Spinal cord (tissue), 10 donors: Measurements from ENCODE around the gene CUL1. TPM values are rescaled to one million over a fixed set of nuclear protein-coding genes. Genes with fewer than 3 reads are reported as not detected.

Experiments
- DNase-seq, 6 donors: peaks; one replicate each; pipeline versions ENCODE4 v3.0.0 to v3.0.0-alpha.2; 2013 to 2015; ENCODE audit warnings: low spot score in 6 of 6, low read depth in 4 of 6
- H3K27ac ChIP-seq: one replicate; pipeline ENCODE4 v1.5.1; 2013; ENCODE audit warnings: low read depth, low read length, control low read depth
- H3K27me3 ChIP-seq: one replicate; pipeline ENCODE4 v1.6.1; 2013; ENCODE audit warnings: low read length; ENCODE audit not compliant: control insufficient read depth, insufficient read depth
- H3K36me3 ChIP-seq: one replicate; pipeline ENCODE4 v1.6.1; 2013; ENCODE audit warnings: low read length; ENCODE audit not compliant: control insufficient read depth, insufficient read depth
- H3K4me1 ChIP-seq: one replicate; pipeline ENCODE4 v1.6.1; 2013; ENCODE audit warnings: low read length; ENCODE audit not compliant: control insufficient read depth, insufficient read depth
- H3K4me3 ChIP-seq: one replicate; pipeline ENCODE4 v1.5.1; 2013; ENCODE audit warnings: low read depth, low read length, control low read depth
- H3K9me3 ChIP-seq: one replicate; pipeline ENCODE4 v1.6.1; 2013; ENCODE audit warnings: low read length; ENCODE audit not compliant: control insufficient read depth, insufficient read depth
- WGBS: methylation state at CpG from one replicate; pipeline ENCODE4 v1.1.5; 2013; ENCODE audit warnings: missing lambda C conversion rate; ENCODE audit not compliant: insufficient coverage; 5-methylcytosine and 5-hydroxymethylcytosine counted together
- polyA plus RNA-seq, 2 donors: library from polyadenylated mRNA; unstranded; fragments of 120-200 nt; gene quantifications; one replicate each; pipeline ENCODE4 v1.2.1, GENCODE V29; 2013; ENCODE audit not compliant: insufficient read length in 2 of 2
- total RNA-seq, 2 donors: library from RNA; depleted of rRNA in 1 of 2; stranded (reverse); fragments of 120-200 nt in 1 of 2; fragments of >200 nt in 1 of 2; gene quantifications; one replicate each; pipeline versions ENCODE4 v1.2.3 to v1.2.4, GENCODE V29; 2013 to 2014
- donor health status: healthy.

CUL1 gene
- total and polyA plus RNA-seq, 4 donors = 48.4 to 61.4 (median 53.1) TPM

- DNase-seq = no peak
- H3K27me3 ChIP-seq = no peaks in the 10 kb centered on the region
- no peak overlapping the region for H3K4me3 ChIP-seq
- H3K36me3 ChIP-seq = peaks cover 54% of the 10 kb centered on the region
- H3K4me1 ChIP-seq = no peaks in the 10 kb centered on the region
- no peak overlapping the region for H3K27ac ChIP-seq
- no peaks in the 10 kb centered on the region for H3K9me3 ChIP-seq
- WGBS = no CpG with 5 or more reads among the region's 2 CpGs
These were observed 92.1 kb downstream of the CUL1 start for GRCh38 chr7:148790850-148791249.

- Histone ChIP-seq H3K27ac (no peak overlapping the region), H3K4me3 (no peak overlapping the region), H3K27me3 (no peaks in the 10 kb centered on the region), H3K9me3 (no peaks in the 10 kb centered on the region), H3K4me1 (no peaks in the 10 kb centered on the region), H3K36me3 (peaks cover 56% of the 10 kb centered on the region)
- no peak for DNase-seq
- WGBS = 94% methylated on average over 14 of the region's 15 CpGs
These were observed 92.8 kb downstream of the CUL1 start for GRCh38 chr7:148791546-148791945.

GRCh38 chr7:148793590-148793989, 94.9 kb downstream of the CUL1 start:
- no peaks in the 10 kb centered on the region for H3K4me1 ChIP-seq
- H3K9me3 ChIP-seq = no peaks in the 10 kb centered on the region
- no peak for DNase-seq
- peaks cover 50% of the 10 kb centered on the region for H3K36me3 ChIP-seq
- no peak overlapping the region for H3K27ac ChIP-seq
- no peaks in the 10 kb centered on the region for H3K27me3 ChIP-seq
- no CpG with 5 or more reads among the region's 1 CpG for WGBS
- H3K4me3 ChIP-seq = no peak overlapping the region

- WGBS = no CpG with 5 or more reads among the region's 3 CpGs
- H3K4me1 ChIP-seq = no peaks in the 10 kb centered on the region
- H3K27ac ChIP-seq = no peak overlapping the region
- H3K4me3 ChIP-seq = no peak overlapping the region
- peaks cover 52% of the 10 kb centered on the region for H3K36me3 ChIP-seq
- DNase-seq = no peak
- H3K9me3 ChIP-seq = no peaks in the 10 kb centered on the region
- no peaks in the 10 kb centered on the region for H3K27me3 ChIP-seq
These were observed 95.8 kb downstream of the CUL1 start for GRCh38 chr7:148794476-148794875.

- WGBS = 75% methylated on average over 7 of the region's 10 CpGs
- Histone ChIP-seq H3K4me3 (no peak overlapping the region), H3K27me3 (no peaks in the 10 kb centered on the region), H3K27ac (no peak overlapping the region), H3K9me3 (no peaks in the 10 kb centered on the region), H3K4me1 (no peaks in the 10 kb centered on the region), H3K36me3 (peaks cover 55% of the 10 kb centered on the region)
- DNase-seq = no peak
These were observed 98.1 kb downstream of the CUL1 start for GRCh38 chr7:148796841-148797240.

GRCh38 chr7:148799893-148800555, 101.3 kb downstream of the CUL1 start:
- DNase-seq = no peak
- H3K27me3 ChIP-seq = no peaks in the 10 kb centered on the region
- H3K36me3 ChIP-seq = peaks cover 57% of the 10 kb centered on the region
- no peak overlapping the region for H3K27ac ChIP-seq
- H3K9me3 ChIP-seq = no peaks in the 10 kb centered on the region
- no peak overlapping the region for H3K4me3 ChIP-seq
- WGBS = 74% methylated on average over 6 of the region's 10 CpGs
- no peaks in the 10 kb centered on the region for H3K4me1 ChIP-seq

GRCh38 chr7:148800677-148801076, 102.0 kb downstream of the CUL1 start:
- Histone ChIP-seq H3K27me3 (no peaks in the 10 kb centered on the region), H3K36me3 (peaks cover 58% of the 10 kb centered on the region), H3K27ac (no peak overlapping the region), H3K9me3 (no peaks in the 10 kb centered on the region), H3K4me3 (no peak overlapping the region), H3K4me1 (no peaks in the 10 kb centered on the region)
- DNase-seq = no peak
- WGBS = 74% methylated on average over 11 of the region's 13 CpGs

GRCh38 chr7:148802101-148802493, 103.4 kb downstream of the CUL1 start:
- Histone ChIP-seq H3K4me3 (no peak overlapping the region), H3K27ac (no peak overlapping the region), H3K27me3 (no peaks in the 10 kb centered on the region), H3K9me3 (no peaks in the 10 kb centered on the region), H3K36me3 (peaks cover 52% of the 10 kb centered on the region), H3K4me1 (no peaks in the 10 kb centered on the region)
- no peak for DNase-seq
- 94% methylated on average over 10 of the region's 10 CpGs for WGBS

- Histone ChIP-seq H3K36me3 (peaks cover 54% of the 10 kb centered on the region), H3K27ac (no peak overlapping the region), H3K4me3 (no peak overlapping the region), H3K27me3 (no peaks in the 10 kb centered on the region), H3K9me3 (no peaks in the 10 kb centered on the region), H3K4me1 (peaks cover 4% of the 10 kb centered on the region)
- DNase-seq = no peak
- WGBS = 94% methylated on average over 5 of the region's 5 CpGs
These were observed 104.4 kb downstream of the CUL1 start for GRCh38 chr7:148803094-148803493.
